OCI-LY3 (cell line): ENCODE measurements around the gene CCT8.

Source experiments
- CTCF ChIP-seq: fragments of 200-600, 300-600 bp; sonication (generic); IDR thresholded peaks from 2 replicates; pipeline ENCODE4 v1.5.1; 2014; ENCODE audit warnings: antibody characterized with exemption, low read length, low read depth
- EZH2phosphoT487 ChIP-seq: fragments of 200-600 bp; shearing (Covaris generic); IDR thresholded peaks from 2 replicates; pipeline ENCODE4 v1.6.1; 2018; ENCODE audit warnings: antibody characterized with exemption, mixed run types, low read depth

- TF ChIP-seq CTCF: no peak
- TF ChIP-seq EZH2phosphoT487: no peak
Measured at GRCh38 chr21:29053656-29054055, 19.8 kb downstream of the CCT8 start.
